SJCRH30 (cell line): Measurements from ENCODE around the gene ALAS1. TPM values are rescaled to one million over a fixed set of nuclear protein-coding genes. Genes with fewer than 3 reads are reported as not detected.
A peak's percentile ranks its signal among the peaks of the same experiment; 100 is the strongest.

Experiments
- DNase-seq, 2 experiments: peaks; one replicate each; pipeline ENCODE4 v3.0.0-alpha.2; 2015 to 2020
- H3K27ac ChIP-seq: fragments of 250-450 bp; sonication (Bioruptor Pico); 2 replicates; pipeline ENCODE4 v1.5.1; 2020; ENCODE audit warnings: mild to moderate bottlenecking, moderate library complexity
- H3K27me3 ChIP-seq: fragments of 250-450 bp; sonication (Bioruptor Pico); 2 replicates; pipeline ENCODE4 v1.5.1; 2020; ENCODE audit warnings: mild to moderate bottlenecking, moderate library complexity
- H3K36me3 ChIP-seq: fragments of 250-450 bp; sonication (Bioruptor Pico); 2 replicates; pipeline ENCODE4 v1.5.1; 2020; ENCODE audit warnings: mild to moderate bottlenecking, moderate library complexity
- H3K4me1 ChIP-seq: fragments of 250-450 bp; sonication (Bioruptor Pico); 2 replicates; pipeline ENCODE4 v1.5.1; 2020; ENCODE audit warnings: mild to moderate bottlenecking, moderate library complexity
- H3K4me3 ChIP-seq: fragments of 250-450 bp; sonication (Bioruptor Pico); 2 replicates; pipeline ENCODE4 v1.5.1; 2020; ENCODE audit warnings: mild to moderate bottlenecking, moderate library complexity
- H3K9me3 ChIP-seq: fragments of 250-450 bp; sonication (Bioruptor Pico); replicated peaks from 2 replicates; pipeline ENCODE4 v1.5.1; 2020; ENCODE audit warnings: mild to moderate bottlenecking, moderate library complexity
- total RNA-seq: library from RNA; depleted of rRNA; stranded (reverse); fragments of >200 nt; shearing (Covaris generic); gene quantifications from 2 replicates; pipeline ENCODE4 v1.2.3, GENCODE V29; 2014

ALAS1 gene
- total RNA-seq, 1 experiment from 2014 or later, result 50.3 TPM

DNA sequence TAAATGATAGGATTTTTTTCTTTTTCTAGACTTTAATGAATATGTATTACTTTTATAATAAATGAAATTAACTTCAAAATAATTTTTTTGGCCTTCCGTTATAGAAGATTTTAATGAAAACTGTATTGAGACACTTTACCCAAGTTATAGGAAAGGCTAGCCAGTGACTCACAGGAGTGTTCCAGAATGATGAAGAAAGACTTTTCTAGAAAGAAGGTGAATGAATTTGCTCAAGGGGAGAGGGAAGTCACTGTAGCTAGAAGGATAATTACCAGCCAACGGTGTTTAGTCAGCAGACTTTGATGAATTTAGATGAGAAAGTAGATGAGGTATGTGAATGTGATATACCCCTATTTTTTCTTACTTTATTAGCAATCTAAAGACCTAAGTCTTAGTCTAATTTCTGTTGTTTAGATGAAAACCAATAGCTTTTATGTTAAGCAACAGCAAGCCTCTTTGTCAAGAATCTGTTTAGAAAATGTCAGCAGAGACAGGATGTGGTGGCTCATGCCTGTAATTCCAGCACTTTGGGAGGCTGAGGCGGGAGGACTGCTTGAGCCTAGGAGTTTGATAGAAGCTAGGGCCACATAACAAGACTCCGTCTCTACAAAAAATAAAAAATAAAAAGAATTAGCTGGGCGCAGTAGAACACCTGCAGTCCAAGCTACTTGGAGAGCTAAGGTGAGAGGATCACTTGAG, 3.2 kb downstream of the ALAS1 start:
- Histone ChIP-seq H3K36me3 (peaks cover 64% of the 10 kb centered on the region), H3K4me1 (peaks cover 14% of the 10 kb centered on the region), H3K27ac (no peak overlapping the region), H3K4me3 (no peak overlapping the region), H3K9me3 (no peaks in the 10 kb centered on the region), H3K27me3 (no peaks in the 10 kb centered on the region)
- DNase-seq, result no peak

DNA sequence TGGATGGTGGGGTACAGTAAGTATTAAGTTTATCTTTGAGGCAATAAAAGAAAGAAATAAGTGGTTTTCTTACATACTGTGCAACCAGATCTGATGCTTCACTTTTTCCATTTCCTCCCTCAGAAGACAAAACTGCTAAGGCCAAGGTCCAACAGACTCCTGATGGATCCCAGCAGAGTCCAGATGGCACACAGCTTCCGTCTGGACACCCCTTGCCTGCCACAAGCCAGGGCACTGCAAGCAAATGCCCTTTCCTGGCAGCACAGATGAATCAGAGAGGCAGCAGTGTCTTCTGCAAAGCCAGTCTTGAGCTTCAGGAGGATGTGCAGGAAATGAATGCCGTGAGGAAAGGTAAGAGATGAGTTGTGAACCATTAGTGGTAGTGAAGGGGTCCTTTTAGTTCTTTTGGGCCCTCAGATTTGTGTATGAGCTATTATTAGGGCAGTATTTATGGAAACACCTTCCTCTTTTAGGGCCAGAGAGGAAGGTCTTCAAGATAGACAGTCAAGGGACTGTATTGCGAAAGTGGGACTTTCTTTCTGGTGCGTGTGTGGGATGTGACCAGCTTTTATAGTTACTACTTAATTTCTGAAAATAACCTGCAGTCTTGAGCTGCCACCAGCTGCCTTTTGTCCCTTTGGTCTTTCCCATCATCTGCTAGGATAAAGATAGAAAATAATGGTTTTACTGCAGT, 4.6 kb downstream of the ALAS1 start:
- no peak for DNase-seq
- Histone ChIP-seq H3K27ac (no peak overlapping the region), H3K9me3 (no peaks in the 10 kb centered on the region), H3K36me3 (peaks cover 75% of the 10 kb centered on the region), H3K4me1 (peaks cover 9% of the 10 kb centered on the region), H3K4me3 (no peak overlapping the region), H3K27me3 (no peaks in the 10 kb centered on the region)

DNA sequence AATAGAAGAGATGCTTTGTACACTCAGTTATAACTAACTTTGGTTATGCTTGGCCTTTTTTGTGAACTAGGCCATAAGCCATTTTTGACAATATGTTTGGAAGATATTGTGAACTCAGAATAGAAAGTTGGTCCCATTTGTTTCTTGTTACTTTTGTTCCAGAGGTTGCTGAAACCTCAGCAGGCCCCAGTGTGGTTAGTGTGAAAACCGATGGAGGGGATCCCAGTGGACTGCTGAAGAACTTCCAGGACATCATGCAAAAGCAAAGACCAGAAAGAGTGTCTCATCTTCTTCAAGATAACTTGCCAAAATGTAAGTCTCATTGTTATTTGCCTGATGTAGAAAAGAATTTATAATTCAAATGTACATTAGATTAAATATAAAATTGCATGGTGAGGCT, 5.7 kb downstream of the ALAS1 start:
- H3K4me1 ChIP-seq, result peaks cover 7% of the 10 kb centered on the region; the same call in 1 of the 2 replicates
- no peaks in the 10 kb centered on the region for H3K27me3 ChIP-seq
- H3K36me3 ChIP-seq, result peaks cover 87% of the 10 kb centered on the region
- no peak overlapping the region for H3K27ac ChIP-seq
- no peak for DNase-seq
- no peak overlapping the region for H3K4me3 ChIP-seq
- no peaks in the 10 kb centered on the region for H3K9me3 ChIP-seq

DNA sequence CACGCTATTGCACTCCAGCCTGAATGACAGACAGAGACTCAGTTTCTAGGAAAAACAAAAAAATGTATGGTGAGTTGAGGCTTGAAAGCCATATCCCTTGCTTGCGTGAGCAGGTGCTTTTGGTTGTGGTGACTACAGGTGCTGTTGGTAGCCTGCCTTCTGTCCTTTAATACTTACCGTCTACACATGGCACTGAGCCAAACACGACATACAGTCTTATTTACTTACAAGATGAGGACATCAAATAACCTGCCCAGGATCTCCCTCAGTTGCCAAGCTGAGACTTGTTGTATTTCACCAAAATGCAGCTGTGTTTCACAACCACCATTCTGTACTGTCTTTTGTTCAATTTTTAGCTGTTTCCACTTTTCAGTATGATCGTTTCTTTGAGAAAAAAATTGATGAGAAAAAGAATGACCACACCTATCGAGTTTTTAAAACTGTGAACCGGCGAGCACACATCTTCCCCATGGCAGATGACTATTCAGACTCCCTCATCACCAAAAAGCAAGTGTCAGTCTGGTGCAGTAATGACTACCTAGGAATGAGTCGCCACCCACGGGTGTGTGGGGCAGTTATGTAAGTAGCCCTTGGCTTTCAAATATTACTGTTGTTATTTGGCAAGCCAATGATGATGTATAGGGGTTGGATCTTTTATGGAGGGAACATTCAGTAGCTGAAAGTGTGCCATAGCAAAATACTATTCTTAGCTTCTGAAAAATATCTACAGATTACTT, 6.5 kb downstream of the ALAS1 start:
- H3K27me3 ChIP-seq, result no peaks in the 10 kb centered on the region
- H3K4me3 ChIP-seq, result no peak overlapping the region
- no peaks in the 10 kb centered on the region for H3K4me1 ChIP-seq
- no peaks in the 10 kb centered on the region for H3K9me3 ChIP-seq
- DNase-seq, result no peak
- H3K36me3 ChIP-seq, result peaks cover 92% of the 10 kb centered on the region
- no peak overlapping the region for H3K27ac ChIP-seq

DNA sequence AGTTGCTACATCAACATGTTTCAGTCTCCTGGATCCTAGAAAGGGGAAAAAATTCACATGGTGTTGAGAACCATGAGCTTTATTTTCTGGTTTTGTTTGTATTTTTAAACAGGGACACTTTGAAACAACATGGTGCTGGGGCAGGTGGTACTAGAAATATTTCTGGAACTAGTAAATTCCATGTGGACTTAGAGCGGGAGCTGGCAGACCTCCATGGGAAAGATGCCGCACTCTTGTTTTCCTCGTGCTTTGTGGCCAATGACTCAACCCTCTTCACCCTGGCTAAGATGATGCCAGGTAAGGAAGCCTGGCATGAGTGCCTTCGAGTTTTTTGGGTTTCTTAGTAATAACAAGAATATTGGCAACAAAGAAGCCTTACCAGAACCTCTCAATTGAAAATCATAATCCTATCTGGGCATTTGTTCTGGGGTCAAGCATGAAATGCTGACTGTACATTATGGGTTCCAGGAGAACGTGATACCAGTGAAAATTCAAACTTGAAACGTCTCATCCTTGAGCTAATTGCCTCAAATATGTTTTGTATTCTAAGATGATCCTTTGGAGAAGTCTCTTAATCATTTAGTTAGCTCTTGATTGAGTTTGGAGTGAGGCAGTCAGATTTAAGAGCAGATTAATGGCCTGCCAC, 7.9 kb downstream of the ALAS1 start:
- peaks cover 94% of the 10 kb centered on the region for H3K36me3 ChIP-seq
- no peak overlapping the region for H3K27ac ChIP-seq
- DNase-seq, result no peak
- no peaks in the 10 kb centered on the region for H3K4me1 ChIP-seq
- no peaks in the 10 kb centered on the region for H3K27me3 ChIP-seq
- no peak overlapping the region for H3K4me3 ChIP-seq
- H3K9me3 ChIP-seq, result no peaks in the 10 kb centered on the region

DNA sequence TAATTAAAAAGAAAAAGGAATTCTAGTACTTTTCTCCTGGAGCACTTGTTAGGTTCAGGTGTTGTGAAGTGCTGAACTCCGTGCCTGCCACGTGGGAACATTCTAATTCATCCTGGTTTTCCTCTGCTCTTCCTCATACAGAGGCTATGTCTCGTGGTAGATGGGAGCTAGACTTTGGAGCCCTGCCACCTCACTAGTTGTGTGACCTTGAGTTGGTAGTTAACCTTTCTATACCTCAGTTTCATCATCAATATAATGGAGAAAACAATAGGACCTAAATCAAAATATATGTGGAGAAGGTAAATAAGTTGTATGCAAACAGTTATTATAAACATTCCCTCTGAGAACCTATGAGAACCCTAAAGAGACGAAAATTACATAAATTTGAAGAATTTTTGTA, 10.6 kb downstream of the ALAS1 start:
- no peak overlapping the region for H3K27ac ChIP-seq
- H3K9me3 ChIP-seq, result no peaks in the 10 kb centered on the region
- no peak for DNase-seq
- H3K36me3 ChIP-seq, result peaks cover 86% of the 10 kb centered on the region
- no peaks in the 10 kb centered on the region for H3K27me3 ChIP-seq
- no peak overlapping the region for H3K4me3 ChIP-seq
- no peaks in the 10 kb centered on the region for H3K4me1 ChIP-seq

DNA sequence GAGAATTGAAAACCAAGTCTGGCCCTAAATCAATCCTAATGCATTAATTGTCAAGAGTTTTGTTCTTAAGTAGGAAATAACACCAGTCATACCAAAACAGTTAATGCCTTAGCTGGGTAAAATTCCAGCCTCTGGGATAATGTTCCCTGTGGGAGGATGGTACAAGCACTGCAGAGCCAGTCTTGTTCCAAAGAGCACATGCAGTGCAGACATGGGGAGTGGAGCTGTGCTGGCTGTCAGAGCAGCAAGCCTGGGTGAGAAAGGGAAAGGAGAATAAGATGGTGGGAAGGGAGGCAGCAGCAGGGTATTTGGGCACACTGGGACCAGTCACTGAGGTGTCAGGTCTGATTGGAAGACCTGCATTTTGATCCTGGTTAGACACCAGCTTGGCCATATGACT, 12.1 kb downstream of the ALAS1 start:
- Histone ChIP-seq H3K27me3 (no peaks in the 10 kb centered on the region), H3K9me3 (no peaks in the 10 kb centered on the region), H3K36me3 (peaks cover 84% of the 10 kb centered on the region)

DNA sequence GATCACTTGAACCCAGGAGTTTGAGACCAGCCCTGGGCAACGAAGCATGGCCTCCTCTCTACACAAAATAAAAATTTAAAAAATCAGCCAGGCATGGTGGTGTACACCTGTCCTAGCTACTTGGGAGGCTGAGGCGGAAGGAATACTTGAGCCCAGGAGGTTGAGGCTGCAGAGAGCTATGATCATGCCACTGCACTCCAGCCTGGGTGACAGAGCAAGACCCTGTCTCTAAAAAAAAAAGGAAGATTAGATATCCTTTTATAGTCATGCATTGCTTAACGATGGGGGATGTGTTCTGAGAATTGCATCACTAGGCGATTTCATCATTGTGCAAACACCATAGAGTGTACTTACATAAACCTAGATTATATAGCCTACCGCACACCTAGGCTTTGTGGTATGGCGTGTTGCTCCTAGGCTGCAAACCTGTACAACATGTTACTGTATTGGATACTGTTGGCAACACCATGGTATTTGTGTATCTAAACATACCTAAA, 12.6 kb downstream of the ALAS1 start:
- peaks cover 81% of the 10 kb centered on the region for H3K36me3 ChIP-seq
- H3K4me1 ChIP-seq, result no peaks in the 10 kb centered on the region
- H3K27me3 ChIP-seq, result no peaks in the 10 kb centered on the region
- DNase-seq, result no peak
- no peak overlapping the region for H3K27ac ChIP-seq
- H3K4me3 ChIP-seq, result no peak overlapping the region
- H3K9me3 ChIP-seq, result no peaks in the 10 kb centered on the region

More for the DNA sequence above, 12.1 kb downstream of the ALAS1 start:
- Histone ChIP-seq H3K4me3 (no peak overlapping the region), H3K4me1 (no peaks in the 10 kb centered on the region), H3K27ac (no peak overlapping the region)
- DNase-seq, result no peak

DNA sequence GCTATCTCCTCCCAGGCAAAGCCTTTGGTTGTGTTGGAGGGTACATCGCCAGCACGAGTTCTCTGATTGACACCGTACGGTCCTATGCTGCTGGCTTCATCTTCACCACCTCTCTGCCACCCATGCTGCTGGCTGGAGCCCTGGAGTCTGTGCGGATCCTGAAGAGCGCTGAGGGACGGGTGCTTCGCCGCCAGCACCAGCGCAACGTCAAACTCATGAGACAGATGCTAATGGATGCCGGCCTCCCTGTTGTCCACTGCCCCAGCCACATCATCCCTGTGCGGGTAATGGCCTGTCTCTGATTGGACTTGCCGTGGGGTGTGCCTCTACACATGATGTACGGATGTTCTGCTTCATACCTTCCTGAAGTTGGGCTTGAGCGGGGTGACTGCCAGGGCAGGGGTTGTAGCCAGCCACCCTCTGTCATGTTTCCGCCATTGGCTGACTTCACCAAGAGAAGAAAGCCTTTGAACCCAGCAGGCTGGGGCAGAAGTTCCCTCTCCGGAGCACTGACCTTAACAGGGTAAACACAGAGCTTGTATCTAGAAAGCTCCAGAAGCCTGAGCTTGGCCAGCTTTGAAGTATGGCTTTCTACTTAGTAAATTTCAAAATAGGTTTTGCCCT, 13.4 kb downstream of the ALAS1 start:
- Histone ChIP-seq H3K36me3 (peaks cover 75% of the 10 kb centered on the region), H3K4me3 (no peak overlapping the region)
- DNase-seq, result no peak

DNA sequence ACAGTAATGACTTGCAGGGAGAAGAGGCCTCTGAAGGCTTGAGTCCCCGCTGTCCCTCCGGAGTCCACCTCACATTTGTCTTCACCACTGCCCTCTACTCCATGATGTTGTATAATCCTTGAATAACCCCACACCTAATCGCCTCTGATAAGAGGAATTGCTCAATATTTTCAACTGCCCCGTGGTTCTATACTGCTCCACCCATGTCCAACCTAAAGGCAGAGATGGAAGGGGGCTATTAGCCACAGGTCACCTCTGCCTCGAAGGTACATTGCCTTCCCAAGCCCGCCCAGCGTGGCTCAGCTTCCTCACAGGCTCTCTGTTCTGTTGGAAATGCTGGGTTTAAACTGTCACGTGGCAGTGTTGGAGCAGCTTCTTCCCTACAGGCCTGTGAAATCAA, 15.0 kb downstream of the ALAS1 start:
- Histone ChIP-seq H3K9me3 (no peaks in the 10 kb centered on the region), H3K27me3 (no peaks in the 10 kb centered on the region), H3K4me1 (peaks cover 18% of the 10 kb centered on the region), H3K27ac (no peak overlapping the region), H3K4me3 (no peak overlapping the region), H3K36me3 (peaks cover 62% of the 10 kb centered on the region)
- DNase-seq, result no peak

More for the DNA sequence above, 13.4 kb downstream of the ALAS1 start:
- H3K4me1 ChIP-seq, result peaks cover 5% of the 10 kb centered on the region
- no peaks in the 10 kb centered on the region for H3K27me3 ChIP-seq
- no peak overlapping the region for H3K27ac ChIP-seq
- no peaks in the 10 kb centered on the region for H3K9me3 ChIP-seq

DNA sequence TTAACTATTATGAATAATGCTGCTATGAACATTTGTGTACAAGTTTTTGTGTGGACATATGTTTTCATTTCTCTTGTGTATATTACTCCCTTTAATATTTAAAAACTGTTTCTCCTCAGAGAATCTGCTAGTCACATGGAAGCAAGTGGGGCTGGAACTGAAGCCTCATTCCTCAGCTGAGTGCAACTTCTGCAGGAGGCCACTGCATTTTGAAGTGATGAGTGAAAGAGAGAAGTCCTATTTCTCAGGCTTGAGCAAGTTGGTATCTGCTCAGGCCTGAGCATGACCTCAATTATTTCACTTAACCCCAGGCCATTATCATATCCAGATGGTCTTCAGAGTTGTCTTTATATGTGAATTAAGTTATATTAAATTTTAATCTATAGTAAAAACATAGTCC, 15.9 kb downstream of the ALAS1 start:
- Histone ChIP-seq H3K4me1 (peaks cover 20% of the 10 kb centered on the region), H3K36me3 (peaks cover 53% of the 10 kb centered on the region), H3K27ac (no peak overlapping the region), H3K9me3 (no peaks in the 10 kb centered on the region), H3K4me3 (no peak overlapping the region), H3K27me3 (no peaks in the 10 kb centered on the region)
- no peak for DNase-seq

DNA sequence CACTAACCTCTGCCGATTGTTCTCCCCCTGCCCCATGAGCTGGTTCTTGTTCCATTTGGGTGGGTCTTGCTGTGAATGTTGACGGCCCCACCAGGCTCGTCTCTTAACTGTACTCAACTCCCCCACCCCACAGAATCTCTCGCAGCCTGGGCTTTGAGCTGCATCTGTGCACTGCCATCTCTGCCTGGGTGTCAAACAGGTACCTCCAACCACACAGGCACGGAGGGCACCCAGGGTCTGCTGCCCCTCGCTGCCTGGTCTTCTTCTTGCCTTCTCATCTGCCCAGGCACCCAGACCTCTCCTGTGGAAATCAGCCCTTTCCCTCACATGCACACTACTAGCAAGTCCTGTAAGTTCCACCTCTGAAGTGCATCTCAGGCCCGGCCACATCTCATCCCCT, 17.4 kb downstream of the ALAS1 start:
- no peak overlapping the region for H3K27ac ChIP-seq
- peaks cover 20% of the 10 kb centered on the region for H3K4me1 ChIP-seq
- H3K4me3 ChIP-seq, result no peak overlapping the region
- no peaks in the 10 kb centered on the region for H3K27me3 ChIP-seq
- H3K36me3 ChIP-seq, result peaks cover 38% of the 10 kb centered on the region
- H3K9me3 ChIP-seq, result no peaks in the 10 kb centered on the region
- peak in 1 of 2 experiments; percentile 2 for DNase-seq

DNA sequence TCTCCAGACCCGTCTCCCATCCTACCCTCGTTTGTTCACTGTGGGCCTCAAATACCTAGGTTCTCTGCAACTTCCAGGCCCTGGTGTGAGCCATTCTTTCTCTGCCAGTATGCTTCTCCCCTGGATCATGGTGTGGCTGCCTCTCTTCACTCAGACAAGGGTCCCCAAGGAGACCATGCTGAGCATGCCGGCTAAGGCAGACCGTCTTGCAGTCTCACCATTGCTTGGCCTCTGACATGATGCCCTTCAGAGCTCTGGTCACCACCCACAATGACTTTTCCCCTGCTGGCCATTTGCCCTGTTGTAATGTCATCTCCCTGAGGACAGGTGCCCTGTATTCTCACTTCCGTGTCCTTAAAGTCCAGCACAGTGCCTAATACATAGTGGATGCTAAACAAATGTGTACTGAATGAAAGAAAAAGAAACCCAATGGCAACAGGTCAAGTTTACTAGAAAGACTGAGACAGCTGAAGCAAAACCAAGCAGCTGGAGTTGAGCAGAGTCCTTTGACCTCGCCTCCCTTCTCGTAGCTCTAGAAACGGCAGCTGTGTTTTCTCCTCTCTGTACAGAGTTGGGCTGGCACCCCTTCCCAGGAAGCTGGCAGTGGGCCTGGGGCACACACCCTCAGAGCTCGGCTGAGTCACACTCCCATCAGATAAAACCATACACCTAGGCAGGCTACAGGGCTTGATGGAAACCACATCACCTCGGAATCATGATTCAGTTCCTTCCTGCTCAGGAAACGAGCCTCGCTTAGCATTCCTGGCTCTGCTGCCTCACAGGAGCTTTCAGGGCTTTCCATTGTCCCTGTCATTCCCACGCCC, 18.8 kb downstream of the ALAS1 start:
- H3K4me3 ChIP-seq, result no peak overlapping the region

DNA sequence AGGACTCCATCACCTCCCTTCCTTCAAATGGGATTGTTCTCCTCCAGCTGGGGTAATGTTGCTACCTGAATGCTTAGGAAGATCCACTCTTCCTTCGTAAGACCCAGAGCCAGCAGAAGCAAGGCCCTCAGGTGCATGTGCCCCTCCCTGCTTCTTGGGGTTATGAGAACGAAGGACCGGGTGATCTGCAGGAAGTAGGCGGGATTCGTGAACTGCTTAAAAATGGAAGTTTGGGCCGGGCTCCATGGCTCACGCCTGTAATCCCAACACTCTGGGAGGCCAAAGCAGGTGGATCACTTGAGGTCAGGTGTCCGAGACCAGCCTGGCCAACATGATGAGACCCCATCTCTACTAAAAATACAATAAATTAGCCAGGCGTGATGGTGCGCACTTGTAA, 19.4 kb downstream of the ALAS1 start:
- Histone ChIP-seq H3K27me3 (no peaks in the 10 kb centered on the region), H3K9me3 (no peaks in the 10 kb centered on the region), H3K4me3 (no peak overlapping the region), H3K4me1 (peaks cover 20% of the 10 kb centered on the region), H3K36me3 (peaks cover 22% of the 10 kb centered on the region), H3K27ac (peak overlapping the region; percentile 44)
- DNase-seq, result no peak

More for the DNA sequence above, 18.8 kb downstream of the ALAS1 start:
- H3K4me1 ChIP-seq, result peaks cover 20% of the 10 kb centered on the region
- no peaks in the 10 kb centered on the region for H3K9me3 ChIP-seq
- peak overlapping the region; percentile 44 for H3K27ac ChIP-seq
- peaks cover 25% of the 10 kb centered on the region for H3K36me3 ChIP-seq
- no peaks in the 10 kb centered on the region for H3K27me3 ChIP-seq
- DNase-seq, result peak; percentile 90 to 94
